Measurements from ENCODE around the gene PFKP. TPM values are rescaled to one million over a fixed set of nuclear protein-coding genes. Genes with fewer than 3 reads are reported as not detected.

The PFKP gene
- total RNA-seq, 1 donor from 2014 or later = 55.2 TPM

- peaks cover 2% of the 10 kb centered on the region for H3K9me3 Mint-ChIP-seq
- peak overlapping the region; percentile 0 for H2AFZ ChIP-seq (replicated peaks)
- peak overlapping the region; percentile 81 for H3K27ac Mint-ChIP-seq
Measured at GRCh38 chr10:3045471-3046209, 21.7 kb upstream of the PFKP start.

DNA sequence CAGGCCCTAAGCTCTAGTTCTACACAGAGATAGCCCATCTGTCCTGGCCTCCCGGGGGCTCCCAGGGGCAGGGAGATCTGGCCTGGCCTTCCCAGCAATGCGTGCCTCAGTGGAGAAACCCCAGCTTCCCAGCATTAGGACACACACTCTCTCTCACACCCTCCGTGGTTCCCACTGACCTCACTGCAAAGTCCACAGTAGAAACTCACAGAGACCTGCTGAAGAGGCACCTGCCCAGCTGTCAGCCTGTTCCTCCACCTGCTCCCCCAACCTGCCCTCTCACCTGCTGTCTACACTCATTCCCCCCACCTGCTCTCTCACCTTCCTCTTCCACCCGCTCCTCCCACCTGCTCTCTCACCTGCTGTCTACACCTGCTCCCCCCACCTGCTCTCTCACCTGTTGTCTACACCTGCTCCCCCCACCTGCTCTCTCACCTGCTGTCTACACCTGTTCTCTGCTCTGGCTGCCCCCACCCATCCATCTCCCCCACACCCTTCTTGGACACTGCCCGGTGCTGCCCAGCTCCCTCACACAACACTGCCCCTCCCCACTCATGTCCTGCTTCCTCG lies 21.1 kb upstream of the PFKP start:
- Histone ChIP-seq H3K36me3 (no peaks in the 10 kb centered on the region), H3F3A (ENCODE audit: low read depth) (peaks cover 22% of the 10 kb centered on the region), H3K27me3 (no peaks in the 10 kb centered on the region), H3K27ac (no peak overlapping the region), H3K4me3 (no peak overlapping the region), H2AFZ (replicated peaks) (peak overlapping the region; percentile 0), H4K20me1 (ENCODE audit: low read depth) (no peaks in the 10 kb centered on the region), H3K9ac (no peak overlapping the region), H3K9me3 (ENCODE audit: low read depth) (no peaks in the 10 kb centered on the region), H3K4me2 (peak overlapping the region; percentile 47), H3K79me2 (ENCODE audit: low read depth) (no peaks in the 10 kb centered on the region), H3K4me1 (peaks cover 33% of the 10 kb centered on the region)
- no peak for DNase-seq (ENCODE audit: low spot score)
- Mint-ChIP-seq H3K9me3 (peaks cover 2% of the 10 kb centered on the region), H3K36me3 (no peaks in the 10 kb centered on the region), H3K27me3 (ENCODE audit: insufficient read depth, low read depth) (peaks cover 10% of the 10 kb centered on the region), H3K4me3 (peak overlapping the region; percentile 41), H3K27ac (peak overlapping the region; percentile 53), H3K4me1 (peaks cover 43% of the 10 kb centered on the region)
- TF ChIP-seq CTCF (IDR thresholded peaks at IDR 0.05) (no peak), EZH2phosphoT487 (IDR thresholded peaks at IDR 0.05) (no peak), EZH2 (IDR thresholded peaks at IDR 0.05) (no peak)

More at GRCh38 chr10:3045471-3046209, 21.7 kb upstream of the PFKP start:
- H4K20me1 ChIP-seq (ENCODE audit: low read depth) = no peaks in the 10 kb centered on the region
- no peaks in the 10 kb centered on the region for H3K36me3 ChIP-seq
- peak overlapping the region; percentile 47 for H3K4me2 ChIP-seq
- no peaks in the 10 kb centered on the region for H3K9me3 ChIP-seq (ENCODE audit: low read depth)
- H3K79me2 ChIP-seq (ENCODE audit: low read depth) = no peaks in the 10 kb centered on the region
- no peak overlapping the region for H3K4me3 Mint-ChIP-seq
- peak; percentile 77 for DNase-seq (ENCODE audit: low spot score)
- peaks cover 22% of the 10 kb centered on the region for H3F3A ChIP-seq (ENCODE audit: low read depth)
- no peak overlapping the region for H3K4me3 ChIP-seq
- TF ChIP-seq CTCF (IDR thresholded peaks at IDR 0.05) = peak; percentile 44
- TF ChIP-seq EZH2phosphoT487 (IDR thresholded peaks at IDR 0.05) = no peak
- no peaks in the 10 kb centered on the region for H3K36me3 Mint-ChIP-seq
- peaks cover 44% of the 10 kb centered on the region for H3K4me1 Mint-ChIP-seq
- H3K27me3 Mint-ChIP-seq (ENCODE audit: insufficient read depth, low read depth) = peaks cover 12% of the 10 kb centered on the region
- H3K4me1 ChIP-seq = peaks cover 33% of the 10 kb centered on the region
- H3K27me3 ChIP-seq = no peaks in the 10 kb centered on the region
- H3K9ac ChIP-seq = no peak overlapping the region
- no peak overlapping the region for H3K27ac ChIP-seq

DNA sequence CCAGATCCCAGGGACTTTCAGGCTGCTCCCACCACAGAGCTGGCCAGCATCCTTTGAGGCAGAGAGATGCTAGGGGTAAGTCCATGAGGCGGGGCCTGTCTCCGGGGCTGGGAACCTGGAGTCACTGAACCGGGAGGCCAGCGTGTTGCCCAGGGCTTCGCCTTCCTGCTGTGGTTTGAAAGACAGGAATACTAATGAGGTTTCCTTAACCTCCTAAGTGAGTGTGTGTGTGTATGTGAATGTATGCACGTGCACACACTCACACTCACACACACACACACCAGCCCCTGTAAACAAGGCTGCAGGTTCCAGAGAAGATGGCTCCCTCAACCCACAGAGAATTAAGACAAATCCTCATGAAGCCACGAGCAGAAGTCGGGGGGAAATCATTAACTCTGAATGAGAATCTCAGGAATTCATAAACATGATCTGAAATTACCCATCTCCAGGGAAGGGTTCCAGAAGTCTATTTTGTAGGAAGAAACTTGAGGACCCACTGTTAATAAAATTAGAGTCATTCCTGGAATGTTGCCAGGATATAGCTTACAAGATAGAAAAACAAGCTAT lies 20.3 kb upstream of the PFKP start:
- Mint-ChIP-seq H3K4me1 (peaks cover 41% of the 10 kb centered on the region), H3K9me3 (no peaks in the 10 kb centered on the region), H3K27me3 (ENCODE audit: insufficient read depth, low read depth) (peaks cover 10% of the 10 kb centered on the region), H3K4me3 (peak overlapping the region; percentile 41), H3K27ac (peak overlapping the region; percentile 78), H3K36me3 (no peaks in the 10 kb centered on the region)
- no peak overlapping the region for H2AFZ ChIP-seq (replicated peaks)
- no peak overlapping the region for H3K4me3 ChIP-seq
- no peaks in the 10 kb centered on the region for H4K20me1 ChIP-seq (ENCODE audit: low read depth)
- H3K4me1 ChIP-seq = peaks cover 33% of the 10 kb centered on the region
- H3K27ac ChIP-seq = no peak overlapping the region
- H3F3A ChIP-seq (ENCODE audit: low read depth) = peaks cover 19% of the 10 kb centered on the region
- H3K79me2 ChIP-seq (ENCODE audit: low read depth) = no peaks in the 10 kb centered on the region
- H3K27me3 ChIP-seq = no peaks in the 10 kb centered on the region
- no peaks in the 10 kb centered on the region for H3K9me3 ChIP-seq (ENCODE audit: low read depth)
- peak overlapping the region; percentile 18 for H3K4me2 ChIP-seq
- H3K9ac ChIP-seq = no peak overlapping the region
- no peaks in the 10 kb centered on the region for H3K36me3 ChIP-seq
- TF ChIP-seq CTCF (IDR thresholded peaks at IDR 0.05) (no peak), EZH2 (IDR thresholded peaks at IDR 0.05) (no peak), EZH2phosphoT487 (IDR thresholded peaks at IDR 0.05) (no peak)
- DNase-seq (ENCODE audit: low spot score) = peak; percentile 25

Data from neural progenitor cell (in vitro differentiated cells).